ENCODE measurements around the gene C6orf89.

Gene C6orf89

DNA sequence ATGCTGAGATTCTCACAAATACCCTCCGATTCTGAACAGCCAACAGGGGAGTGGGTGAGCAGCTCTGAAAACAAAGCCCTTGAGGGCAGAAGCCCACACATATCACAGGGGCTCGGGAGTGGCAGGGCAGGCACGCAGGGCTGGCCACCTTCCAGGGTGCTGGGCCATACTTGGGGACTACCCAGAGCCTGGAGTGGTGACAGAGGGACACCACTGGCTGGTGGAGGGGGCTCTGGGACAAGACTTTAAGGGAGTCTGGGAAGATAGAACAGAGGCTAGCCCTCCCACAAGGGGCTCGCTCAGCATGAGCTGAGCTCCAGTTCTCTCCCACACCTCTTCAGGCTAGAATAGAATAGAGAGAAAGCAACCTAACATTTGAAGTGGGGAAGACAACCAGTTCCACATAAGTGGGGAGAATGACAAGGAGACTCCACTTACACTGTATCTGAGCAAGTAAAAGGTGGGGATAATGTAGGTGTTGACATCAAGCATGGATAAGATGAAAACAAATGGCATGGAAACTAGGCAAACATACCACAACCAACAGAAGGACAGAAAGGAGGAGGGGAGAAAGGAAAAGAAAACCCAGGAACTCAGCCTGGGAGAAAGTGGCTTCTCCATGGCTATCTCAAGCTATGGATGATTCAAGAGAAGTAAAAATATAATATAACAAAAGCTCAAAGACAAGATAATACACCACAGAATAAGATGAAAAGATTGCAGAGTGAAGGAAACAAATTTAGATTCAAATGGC is 18.1 kb upstream of the C6orf89 start:
- H3K27ac ChIP-seq, result no peak overlapping the region
- POLR2A ChIA-PET (ENCODE audit: low non-redundant PET), result no interaction called here
- no peak for DNase-seq (ENCODE audit: low spot score)
- CTCF ChIA-PET, result interaction anchor here (0.6 kb wide), 1 partner anchor 119 kb away, joined by 3 read pairs; no protein-coding TSS in a partner anchor
- TF ChIP-seq CTCF (conservative IDR thresholded peaks at IDR 0.05; ENCODE audit: low read depth), result no peak

DNA sequence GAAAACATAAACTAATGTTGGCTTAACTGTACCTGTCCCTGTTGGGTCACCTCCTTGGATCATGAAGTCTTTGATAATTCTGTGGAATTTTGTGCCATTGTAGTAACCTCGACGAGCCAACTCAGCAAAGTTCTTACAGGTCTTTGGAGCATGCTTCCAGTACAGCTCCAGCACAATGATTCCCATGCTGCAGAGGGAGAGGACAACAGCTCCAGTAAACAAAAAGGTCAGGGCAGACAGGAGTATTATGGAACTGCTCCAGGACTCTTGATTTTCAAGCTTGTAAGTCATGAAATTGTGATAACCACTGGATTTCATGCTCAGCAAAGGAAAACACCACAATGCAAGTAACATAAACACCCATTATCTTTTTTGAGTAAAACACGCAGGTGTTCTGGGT is 14.1 kb upstream of the C6orf89 start:
- no peak overlapping the region for H3K27ac ChIP-seq
- no peak for TF ChIP-seq CTCF (conservative IDR thresholded peaks at IDR 0.05; ENCODE audit: low read depth)
- DNase-seq (ENCODE audit: low spot score), result no peak
- ChIA-PET POLR2A (ENCODE audit: low non-redundant PET) (no interaction called here), CTCF (interaction anchor here (0.6 kb wide), 1 partner anchor 113 kb away, joined by 3 read pairs; no protein-coding TSS in a partner anchor)

- no peak overlapping the region for H3K27ac ChIP-seq
- no peak for DNase-seq (ENCODE audit: low spot score)
- POLR2A ChIA-PET (ENCODE audit: low non-redundant PET), result no interaction called here
- CTCF ChIA-PET, result interaction anchor here (0.5 to 3.8 kb wide), 9 partner anchors 8 to 258 kb away, joined by 3 to 21 read pairs (median 4); partner anchors contain the start of gene C6orf89
- TF ChIP-seq CTCF (conservative IDR thresholded peaks at IDR 0.05; ENCODE audit: low read depth), result no peak
Observed at GRCh38 chr6:36873115-36873514, 12.6 kb upstream of the C6orf89 start.

DNA sequence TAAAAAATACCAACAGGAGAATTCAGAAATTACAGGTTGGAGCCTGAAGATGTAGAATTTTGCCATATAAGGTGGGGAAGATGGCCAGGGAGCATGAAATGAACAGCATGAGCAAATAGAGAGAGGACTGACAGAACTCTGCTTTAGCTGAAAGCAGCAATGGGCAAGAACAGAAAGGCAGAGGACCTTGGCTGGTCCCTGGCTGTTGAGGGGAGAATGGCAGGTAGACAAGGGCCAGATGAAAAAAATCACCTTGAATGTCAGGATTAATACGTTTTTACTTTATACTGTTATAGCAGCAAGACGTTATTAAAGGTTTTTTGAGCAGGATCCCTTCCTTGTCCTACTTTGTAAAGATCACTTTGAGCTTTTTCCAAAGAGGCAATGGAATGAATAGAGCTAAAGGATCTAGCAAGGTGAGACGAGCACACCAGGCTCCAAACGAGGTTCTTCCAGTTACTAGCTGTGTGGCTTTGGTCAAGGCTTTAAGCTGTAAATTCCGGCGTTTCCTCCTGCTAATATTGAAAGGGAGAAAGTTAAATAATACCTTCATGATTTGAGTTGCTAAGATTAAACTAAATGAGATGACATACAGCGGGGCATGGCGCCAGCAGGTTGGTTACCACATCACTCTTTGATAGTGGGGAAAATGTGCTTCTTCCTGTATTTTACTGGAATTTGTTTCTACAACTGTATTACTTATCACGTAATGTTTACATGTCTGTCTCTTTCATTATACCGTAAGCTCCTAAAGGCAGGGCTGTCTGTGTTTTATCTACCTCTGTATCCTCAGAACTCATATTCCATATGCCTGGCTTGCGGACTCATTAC is 11.9 kb upstream of the C6orf89 start:
- DNase-seq (ENCODE audit: low spot score), result peak; percentile 25
- peak; percentile 12; the same call in 1 of the 2 replicates for TF ChIP-seq CTCF (conservative IDR thresholded peaks at IDR 0.05; ENCODE audit: low read depth)
- POLR2A ChIA-PET (ENCODE audit: low non-redundant PET), result no interaction called here
- CTCF ChIA-PET, result interaction anchor here (0.5 to 3.8 kb wide), 9 partner anchors 9 to 259 kb away, joined by 3 to 21 read pairs (median 3); partner anchors contain the start of gene C6orf89
- peak overlapping the region; percentile 93 for H3K27ac ChIP-seq

DNA sequence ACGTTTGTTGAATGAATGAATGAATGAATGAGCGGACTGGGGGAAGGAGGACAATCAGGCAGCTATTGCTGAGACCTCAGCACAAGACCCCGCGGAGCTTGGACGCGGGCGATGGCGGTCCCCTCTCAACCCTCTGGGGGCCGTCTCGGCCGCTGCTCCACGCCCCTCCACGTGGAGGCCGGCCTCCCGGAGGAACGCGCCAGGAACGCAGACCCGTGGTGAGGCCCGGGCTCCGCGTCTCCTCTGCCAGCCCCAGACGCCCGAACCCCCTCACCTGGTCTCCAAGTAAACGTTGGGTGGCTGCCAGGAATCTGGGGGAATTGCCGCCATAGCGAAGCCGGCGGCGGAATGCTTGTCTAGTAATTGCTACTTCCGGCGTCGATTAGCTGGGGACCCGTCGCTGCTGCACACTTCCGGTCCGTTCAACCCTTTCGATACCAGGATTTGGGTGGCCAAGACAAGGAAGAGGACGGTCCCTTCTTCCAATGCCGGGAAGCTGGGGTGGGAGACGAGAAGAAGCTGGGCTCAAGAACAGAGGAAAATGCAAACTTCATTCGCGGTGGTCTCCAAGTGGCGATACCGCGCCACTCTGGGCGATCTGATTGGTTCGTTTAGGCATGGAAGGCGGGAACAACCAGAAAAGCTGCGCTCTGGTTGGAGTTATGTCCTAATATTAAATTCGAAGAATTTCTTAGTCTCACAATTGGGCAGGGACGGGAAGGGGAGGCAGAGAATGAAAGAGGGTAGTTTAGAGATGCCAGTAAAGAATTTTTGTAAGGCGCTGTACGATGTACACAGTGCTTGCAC is 11.1 kb upstream of the C6orf89 start, which contains the start of gene PPIL1:
Gene PPIL1 (minus strand): TSS at position 361 of the 807 bp plus-strand sequence. CDS start 31 bp downstream, at position 330.
- CTCF ChIA-PET, result interaction anchor here (0.6 to 3.8 kb wide), 6 partner anchors 11 to 143 kb away, joined by 3 to 21 read pairs (median 6); partner anchors contain the start of gene C6orf89
- peak; percentile 94 for DNase-seq (ENCODE audit: low spot score)
- POLR2A ChIA-PET (ENCODE audit: low non-redundant PET), result interaction anchor here (1.1 kb wide), 1 partner anchor 11 kb away, joined by 3 read pairs; the partner anchor contains the start of gene C6orf89
- no peak for TF ChIP-seq CTCF (conservative IDR thresholded peaks at IDR 0.05; ENCODE audit: low read depth)
- H3K27ac ChIP-seq, result peak within 1 kb of the TSS; percentile 93
